Endometrial microvascular endothelial cells (primary cell): ENCODE results near the gene DAPK3. TPM values are rescaled to one million over a fixed set of nuclear protein-coding genes. Genes with fewer than 3 reads are reported as not detected.
"Not testable (repeated sequence)": the region's sequence is repeated elsewhere in the genome, so short reads cannot be mapped to it uniquely, and the experiment has no call there.

Experiments used
- in situ Hi-C: cut with HindIII; loops from 2 replicates; pipeline ENCODE4 v1.10.0; 2017; ENCODE audit warnings: low sequenced_read_pairs, low pct_unique_long_range_greater_than_20kb; ENCODE audit errors: inconsistent ontology term
- total RNA-seq: library from RNA; depleted of rRNA; stranded (reverse); fragments of >200 nt; gene quantifications from one replicate; pipeline ENCODE4 v1.2.3, GENCODE V29; 2015; ENCODE audit errors: inconsistent ontology term

DAPK3 gene
- total RNA-seq, 1 donor from 2014 or later: 127 TPM

DNA sequence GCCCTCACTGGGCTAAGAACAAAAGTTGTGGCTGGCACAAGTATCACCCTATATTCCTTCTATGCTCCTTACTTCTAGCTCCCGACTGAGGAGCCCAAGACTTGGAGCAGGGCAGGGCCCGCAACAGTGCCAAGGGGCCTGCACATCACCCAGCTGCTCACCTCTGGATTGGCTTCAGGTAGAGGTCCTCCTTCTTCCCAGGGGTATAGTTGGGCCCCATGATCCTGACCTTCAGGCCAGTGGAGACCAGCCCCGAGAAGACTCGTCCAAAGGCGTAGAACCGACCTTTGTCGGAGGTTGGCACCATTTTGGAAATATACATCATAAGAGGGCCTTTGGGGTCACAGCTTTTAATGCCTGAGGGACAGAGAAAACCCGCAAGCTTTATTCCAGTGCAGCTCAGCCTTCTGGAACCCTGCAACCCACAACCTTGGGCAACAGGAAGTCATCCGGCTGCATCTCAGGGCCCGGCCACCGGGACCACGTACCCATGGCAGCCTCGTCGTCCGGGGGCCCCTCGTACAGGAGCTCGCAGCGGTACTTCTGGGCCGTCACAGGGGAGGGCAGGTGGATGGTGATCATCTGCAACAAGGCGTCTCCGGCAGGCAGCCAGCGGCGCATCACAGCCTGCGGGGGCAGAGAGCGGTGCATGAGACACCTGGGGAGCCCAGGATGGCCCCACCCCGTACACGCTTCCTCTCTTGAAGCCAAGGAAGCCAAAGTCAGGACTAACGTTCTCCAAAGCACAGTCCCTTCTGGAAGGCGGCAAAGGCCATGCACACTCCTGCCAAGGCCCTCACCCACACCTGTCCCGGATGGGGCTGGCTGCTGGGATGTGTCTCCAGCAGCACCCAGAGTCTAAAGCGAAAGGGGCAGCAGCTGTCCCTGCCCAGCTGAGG is 9.7 kb upstream of the DAPK3 start:
- in situ Hi-C loops: no loop called here

DNA sequence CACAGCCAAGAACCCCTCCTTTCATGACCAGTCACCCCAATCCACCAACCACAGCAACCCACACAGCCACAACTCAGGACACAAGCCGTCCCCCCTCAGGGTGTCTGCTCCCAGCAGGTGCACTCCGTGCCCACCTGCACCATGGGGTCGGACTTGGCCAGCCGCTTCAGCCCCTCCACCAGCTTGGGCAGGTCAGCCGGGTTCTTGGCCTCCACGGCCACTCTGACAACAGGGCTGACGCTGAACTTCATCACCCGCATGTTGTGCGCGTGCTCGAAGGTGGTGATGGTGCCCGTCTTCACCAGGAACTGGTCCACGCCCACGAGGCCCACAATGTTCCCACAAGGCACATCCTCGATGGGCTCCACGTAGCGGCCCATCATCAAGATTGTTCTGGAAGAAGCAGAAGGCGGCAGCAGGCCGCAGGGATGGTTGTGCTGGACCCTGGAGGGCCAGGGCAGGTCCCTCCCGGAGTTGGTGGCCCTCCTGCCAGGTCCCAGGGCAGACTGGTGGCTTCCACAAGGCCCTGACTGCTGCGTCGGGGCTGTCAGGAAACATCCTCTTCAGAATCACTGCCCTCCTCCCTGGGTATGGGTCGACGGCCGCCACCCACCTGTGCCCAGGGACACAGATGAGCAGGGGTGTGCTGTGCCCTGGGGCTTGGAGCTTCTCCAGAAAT is 8.9 kb upstream of the DAPK3 start:
- in situ Hi-C loops: no loop called here

DNA sequence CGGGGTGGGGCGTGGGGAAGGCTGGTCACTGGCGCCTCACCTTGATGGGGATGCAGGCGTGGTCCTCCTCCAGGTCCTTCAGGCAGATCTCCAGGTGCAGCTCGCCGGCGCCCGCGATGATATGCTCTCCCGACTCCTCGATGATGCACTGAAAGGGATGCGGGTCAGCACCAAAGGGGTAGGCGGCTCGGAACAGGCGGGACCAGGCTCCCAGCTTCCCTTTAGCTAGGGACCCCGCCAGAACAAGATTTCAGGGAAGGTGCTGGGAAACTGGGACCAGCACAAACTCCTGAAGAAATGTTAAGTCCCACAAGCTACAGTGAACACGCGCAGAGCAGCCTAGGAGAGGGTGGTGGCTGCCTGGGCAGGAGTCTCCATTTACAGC is 8.4 kb upstream of the DAPK3 start:
- in situ Hi-C loops: no loop called here

DNA sequence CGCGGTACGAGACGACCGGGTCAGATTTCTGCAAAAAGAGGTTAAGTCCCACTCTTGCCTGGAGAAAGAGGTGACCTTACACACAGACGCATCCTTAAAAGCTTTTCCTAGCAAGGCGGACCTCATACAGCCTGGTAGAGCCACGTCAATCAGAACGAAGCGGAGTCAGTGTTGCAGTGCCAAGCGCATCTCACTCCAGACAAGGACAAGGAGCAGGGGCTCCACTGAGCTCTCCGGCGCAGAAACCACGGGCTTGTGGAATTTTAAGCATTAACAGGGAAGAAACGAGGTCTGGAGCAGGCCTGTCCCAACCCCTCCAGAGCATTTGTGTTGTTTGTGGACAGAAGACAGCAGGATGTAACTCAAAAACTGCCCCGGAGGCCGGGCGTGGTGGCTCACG is 7.2 kb upstream of the DAPK3 start:
- in situ Hi-C loops: no loop called here

DNA sequence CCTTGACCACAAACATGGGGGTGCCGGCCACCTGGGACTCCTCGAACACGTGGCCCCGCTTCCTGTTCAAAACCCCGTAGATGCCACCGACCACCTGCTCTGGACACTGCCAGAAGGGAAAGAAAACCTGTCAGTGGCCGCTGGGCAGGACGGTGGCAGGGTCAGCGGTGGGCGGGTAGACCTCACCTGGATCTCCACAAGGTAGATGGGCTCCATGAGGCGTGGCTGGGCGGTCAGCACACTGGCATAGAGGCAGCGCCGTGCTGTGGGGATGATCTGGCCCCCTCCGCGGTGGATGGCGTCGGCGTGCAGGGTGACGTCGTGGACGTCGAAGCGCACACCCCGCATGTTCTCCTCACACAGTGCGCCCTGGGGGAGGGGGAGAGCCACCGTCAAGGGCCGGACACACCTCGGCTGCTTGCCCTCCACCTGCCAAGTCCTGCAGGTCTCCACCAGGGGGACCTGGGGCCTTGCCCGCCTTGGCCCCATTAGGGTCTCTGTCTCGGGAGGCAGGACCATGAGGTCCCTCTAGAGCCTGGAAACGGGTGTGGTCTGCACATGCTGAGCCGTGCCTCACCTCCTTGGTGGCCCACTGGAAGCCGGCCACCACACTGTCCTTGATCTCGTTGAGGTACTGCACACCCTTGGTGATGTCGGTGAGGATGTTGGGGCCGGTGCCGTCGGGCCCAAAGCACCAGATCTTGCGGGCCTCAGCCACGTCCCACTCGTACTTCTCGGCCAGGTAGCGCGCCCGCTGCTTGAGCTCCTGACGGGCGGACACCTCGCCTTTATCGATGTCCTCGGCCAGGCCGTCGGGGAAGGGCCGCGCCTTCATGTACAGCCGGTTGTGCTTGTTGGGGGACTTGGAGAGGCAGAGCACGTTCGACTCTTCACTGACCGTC is 6.6 kb upstream of the DAPK3 start:
- in situ Hi-C loops: no loop called here

DNA sequence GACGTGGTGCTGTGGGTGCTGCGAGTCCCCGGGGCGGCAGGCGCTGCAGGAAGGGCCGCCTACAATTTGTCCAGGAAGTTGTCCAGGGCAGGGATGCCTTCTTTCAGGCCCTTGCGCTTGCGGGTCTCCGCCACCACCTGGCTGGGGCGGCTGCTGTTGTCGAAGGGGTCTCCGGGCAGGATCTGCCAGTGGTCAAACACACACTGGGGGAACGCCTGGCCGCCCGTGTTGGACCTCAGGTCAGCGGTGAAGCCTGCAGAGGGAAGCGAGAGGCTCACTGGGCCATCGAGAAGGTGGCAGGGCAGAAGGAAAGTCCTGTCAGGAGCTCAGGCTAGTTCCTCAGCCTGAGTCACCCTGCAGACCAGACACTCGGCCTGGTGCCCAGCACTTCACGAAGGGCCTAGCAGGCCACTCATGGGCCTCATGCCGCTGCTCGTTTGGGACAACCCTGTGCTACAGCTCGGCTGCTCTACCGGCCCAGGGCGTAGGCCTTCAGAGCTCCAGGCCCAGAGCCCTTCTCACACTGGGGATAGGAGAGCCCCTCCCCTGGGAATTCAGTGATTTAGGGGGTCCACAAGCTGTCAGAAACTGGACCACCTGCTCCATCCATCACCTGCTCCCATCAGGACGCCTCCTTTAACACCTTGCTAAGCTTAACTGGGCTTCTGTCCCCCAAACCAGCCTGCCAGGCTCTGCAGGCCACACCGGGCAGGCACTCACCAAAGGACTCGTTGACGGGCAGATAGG is 5.8 kb upstream of the DAPK3 start:
- in situ Hi-C loops: no loop called here

DNA sequence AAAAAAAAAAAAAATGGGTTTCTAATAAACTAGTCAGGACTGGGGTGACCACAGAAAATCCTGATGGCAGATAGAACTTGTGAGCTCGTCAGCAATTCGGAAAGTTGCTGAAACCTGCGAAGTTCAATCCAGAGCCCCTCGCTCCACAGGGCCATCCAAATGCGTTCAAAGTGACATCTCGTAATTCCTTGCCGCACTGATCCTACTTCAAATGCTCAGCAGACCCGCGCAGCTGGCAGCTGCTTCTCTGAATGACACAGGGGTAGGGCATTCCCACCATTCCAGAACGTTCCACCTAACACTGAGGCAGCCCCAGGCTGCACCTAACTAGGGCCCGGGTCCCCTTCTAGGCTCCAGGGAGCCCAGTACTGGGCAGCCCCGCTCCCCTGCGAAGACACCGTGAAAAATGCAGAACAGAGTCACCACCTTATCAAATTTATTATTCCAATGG is 4.8 kb upstream of the DAPK3 start:
- in situ Hi-C loops: no loop called here

DNA sequence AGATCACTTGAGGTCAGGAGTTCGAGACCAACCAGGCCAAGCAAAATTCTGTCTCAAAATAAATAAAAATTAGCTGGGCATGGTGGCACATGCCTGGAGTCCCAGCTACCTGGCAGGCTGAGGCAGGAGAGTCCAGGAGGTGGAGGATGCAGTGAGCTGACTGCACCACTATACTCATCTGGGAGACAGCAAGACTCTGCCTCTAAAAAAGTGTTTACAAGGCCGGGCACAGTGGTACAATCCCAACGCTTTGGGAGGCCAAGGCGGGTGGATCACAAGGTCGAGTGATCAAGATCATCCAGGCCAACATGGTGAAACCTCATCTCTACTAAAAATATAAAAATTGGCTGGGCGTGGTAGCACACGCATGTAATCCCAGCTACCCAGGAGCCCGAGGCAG is 4.2 kb upstream of the DAPK3 start:
- in situ Hi-C loops: no loop called here

DNA sequence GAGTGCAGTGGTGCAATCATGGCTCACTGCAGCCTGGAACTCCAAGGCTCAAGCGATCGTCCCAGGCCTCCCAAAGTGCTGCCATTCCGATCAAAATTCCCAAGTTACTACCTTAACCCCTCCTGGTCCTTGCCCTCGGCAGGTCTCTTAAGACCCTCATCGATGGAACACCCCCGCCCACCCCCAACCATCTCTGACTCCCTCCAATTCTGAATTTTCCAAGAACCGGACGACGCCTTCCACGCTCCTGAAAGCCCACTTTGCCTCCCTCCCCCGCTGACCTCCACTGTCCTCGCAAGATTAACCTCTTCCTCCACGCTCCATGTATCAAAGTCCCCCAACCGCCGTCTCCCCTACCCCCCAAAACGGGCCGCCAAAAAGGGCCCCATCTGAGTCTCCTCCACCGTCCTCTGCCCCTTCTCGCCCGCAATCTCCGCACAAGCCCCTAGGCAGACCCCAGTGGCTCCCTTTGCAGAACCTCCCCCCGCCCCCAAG is 539 bp downstream of the DAPK3 start:
- in situ Hi-C loops: no loop called here

DNA sequence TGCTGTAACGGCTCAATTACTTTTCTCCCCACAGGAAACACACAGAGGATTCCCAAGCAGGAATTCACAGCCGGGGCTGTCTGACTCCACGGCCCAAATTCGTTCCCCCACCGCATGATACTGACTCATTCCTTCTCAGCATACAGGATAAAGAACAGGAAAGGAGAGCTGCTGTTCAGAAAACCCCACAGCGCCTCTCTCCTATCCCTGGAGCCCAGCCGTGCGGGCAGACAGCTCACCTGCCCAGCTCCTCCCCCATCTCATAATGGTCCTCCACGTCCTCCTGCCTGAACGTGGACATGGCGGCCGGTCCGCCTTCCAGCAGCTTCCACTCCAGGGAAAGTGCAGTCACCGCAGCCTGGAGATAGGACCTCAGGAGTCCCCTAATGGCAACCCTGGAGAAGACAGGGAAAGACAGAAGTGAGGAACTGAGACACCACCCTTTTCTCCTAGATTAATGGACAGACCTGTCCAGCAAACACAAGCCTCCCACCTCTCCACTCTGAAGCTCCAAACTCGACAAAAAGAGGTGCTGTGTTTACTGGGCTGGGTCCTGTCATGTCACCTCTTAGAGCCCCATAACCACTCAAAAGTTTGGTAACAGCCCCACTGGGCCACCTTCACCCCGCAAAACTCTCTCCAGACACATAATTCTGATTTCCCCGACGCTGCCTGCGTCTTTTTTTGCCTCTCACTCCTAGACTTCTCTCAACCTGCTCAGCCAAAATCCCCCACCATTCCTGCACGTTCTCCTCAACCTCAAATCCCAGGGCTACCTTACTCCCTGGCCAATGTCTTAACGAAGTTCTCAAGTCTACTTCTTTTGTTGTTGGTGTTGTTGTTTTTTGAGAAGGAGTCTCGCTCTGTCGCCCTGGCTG is 1.2 kb downstream of the DAPK3 start:
- in situ Hi-C loops: no loop called here

DNA sequence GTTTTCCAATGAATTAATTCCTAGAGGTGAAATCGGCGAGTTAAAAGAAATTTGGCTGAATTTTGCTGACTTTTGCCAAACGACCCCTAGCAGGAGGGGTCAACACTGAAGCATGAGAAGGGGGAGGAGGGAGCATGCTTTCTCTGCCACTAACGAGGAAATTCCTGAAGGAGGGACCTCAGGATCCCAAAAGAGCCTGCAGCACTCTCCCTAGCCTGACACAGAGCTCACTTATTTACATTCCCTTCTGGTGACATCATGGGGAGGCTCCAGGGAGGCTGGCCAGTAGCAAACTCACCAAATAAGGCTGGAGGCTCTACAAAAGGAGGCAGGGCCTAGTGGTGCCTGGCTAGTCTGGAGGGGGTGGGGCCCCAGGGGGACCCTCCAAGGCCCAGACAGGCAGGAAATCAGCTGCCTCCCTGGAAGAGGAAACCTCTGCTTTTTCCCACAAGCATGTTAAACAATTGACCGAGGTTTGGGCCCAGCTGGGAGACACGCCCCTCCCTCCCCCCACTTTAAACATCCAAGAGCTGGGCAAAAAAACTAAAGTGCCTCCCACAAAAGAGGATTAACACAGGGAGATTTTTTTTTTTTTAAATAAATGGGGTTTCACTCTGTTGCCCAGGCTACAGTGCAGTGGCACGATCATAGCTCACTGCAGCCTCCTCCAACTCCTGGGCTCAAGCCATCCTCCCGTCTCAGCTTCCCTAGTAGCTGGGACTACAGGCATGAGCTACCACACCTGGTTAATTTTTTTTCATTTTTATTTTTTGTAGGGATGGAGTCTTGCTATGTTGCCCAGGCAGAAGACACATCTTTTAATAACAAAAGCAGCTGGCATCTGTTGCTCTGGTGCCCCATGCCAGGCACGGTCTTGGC is 2.1 kb downstream of the DAPK3 start:
- in situ Hi-C loops: no loop called here

DNA sequence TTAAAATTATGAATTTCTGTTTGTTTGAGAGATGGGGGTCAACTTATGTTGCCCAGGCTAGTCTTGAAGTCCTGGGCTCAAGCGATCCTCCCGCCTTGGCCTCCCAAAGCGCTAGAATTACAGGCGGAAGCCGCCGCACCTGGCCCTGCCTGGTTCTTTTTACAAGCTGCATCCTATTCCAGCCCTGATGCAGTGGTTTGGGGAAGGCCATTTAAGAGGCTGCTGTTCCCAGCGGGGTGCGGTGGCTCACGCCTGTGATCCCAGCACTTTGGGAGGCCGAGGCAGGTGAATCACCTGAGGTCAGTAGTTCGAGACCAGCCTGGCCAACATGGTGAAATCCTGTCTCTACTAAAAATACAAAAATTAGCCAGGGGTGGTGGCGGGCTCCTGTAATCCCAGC is 2.9 kb downstream of the DAPK3 start:
- in situ Hi-C loops: not testable (repeated sequence)

DNA sequence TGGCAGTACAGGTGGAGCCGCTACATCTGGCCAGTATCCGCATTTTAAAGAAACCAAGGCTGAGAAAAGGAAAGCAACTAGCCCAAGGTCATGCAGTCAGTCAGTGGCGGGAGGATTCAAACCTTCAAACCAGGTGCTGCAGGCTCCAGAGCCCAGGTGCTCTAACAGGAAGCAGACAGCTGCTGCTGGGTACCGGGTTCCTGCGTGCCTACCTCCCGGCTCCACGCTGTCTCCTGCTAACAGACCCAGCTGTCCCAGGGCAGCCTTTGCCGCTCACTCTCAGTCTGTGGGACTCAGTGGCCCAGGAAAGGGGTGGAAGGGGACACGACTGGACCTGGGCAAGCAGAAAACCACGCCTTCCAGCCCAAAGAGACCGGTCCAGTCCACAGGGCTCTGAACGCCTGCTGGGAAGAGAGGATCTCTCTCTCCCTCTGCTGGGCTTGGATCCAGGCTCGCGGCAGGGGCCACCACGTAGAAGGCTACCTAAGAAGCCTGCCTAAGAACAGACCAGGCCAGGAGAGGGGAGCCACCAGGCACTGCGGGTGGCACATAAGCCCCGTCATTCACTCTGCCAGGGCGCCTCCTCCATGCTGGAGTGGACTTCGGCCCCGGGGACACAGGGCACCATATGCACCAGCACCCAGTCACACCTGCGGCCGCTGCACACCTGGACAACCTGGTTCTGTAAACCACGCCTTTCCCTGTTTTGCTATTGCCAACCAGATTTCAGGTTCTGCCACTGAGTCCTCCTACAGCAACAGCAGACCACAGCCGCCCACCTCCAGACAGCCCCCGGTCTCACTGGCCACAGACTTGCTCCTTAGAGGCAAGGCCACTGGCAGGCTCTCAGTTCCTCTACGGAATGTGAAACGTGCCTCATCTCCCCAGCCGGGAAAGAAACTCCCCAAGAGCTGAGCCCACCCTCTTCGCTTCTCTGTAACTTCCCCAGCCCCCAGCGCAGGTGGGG is 4.6 kb downstream of the DAPK3 start:
- in situ Hi-C loops: no loop called here

DNA sequence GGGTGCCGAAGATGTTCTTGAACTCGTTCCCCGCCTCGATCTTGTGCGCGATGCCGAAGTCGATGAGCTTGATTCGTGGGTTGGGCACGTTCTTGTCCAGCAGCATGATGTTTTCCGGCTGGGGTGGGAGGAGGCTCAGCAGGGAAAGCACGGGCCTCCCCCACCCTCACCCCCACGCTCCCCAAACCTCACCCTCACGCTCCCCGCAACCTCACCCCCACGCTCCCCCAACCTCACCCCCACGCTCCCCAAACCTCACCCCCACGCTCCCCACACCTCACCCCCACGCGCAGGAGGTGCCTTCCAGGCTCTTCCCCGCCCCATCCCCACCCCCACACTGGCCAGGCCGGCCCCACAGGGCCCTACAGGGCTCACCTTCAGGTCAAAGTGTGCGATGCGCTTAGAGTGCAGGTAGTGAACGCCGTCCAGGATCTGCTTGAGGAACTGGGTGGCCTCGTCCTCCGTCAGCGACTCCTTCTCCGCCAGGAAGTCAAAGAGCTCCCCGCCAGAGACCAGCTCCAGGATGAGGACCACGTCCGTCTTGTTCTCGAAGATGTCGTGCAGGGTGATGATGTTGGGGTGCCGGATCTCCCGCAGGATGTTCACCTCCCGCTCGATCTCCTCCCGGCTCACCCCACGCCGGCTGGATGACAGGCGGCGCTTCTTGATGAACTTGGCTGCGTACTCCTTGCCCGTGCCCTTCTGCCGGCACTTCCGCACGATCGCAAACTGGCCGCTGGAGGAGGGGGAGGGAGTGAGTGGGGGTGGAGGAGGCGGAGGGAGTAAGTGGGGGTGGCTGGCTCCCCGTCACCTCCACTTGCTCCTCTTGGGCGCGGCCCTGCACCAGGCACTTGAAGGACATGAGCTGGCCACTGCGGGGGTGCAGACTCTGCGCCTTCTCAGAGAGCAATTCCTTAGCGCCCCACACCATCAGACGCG is 6.4 kb downstream of the DAPK3 start:
- in situ Hi-C loops: no loop called here
